ENCODE measurements around the gene PDAP1.
"Not testable (repeated sequence)": the region's sequence is repeated elsewhere in the genome, so short reads cannot be mapped to it uniquely, and the experiment has no call there.

The PDAP1 gene

DNA sequence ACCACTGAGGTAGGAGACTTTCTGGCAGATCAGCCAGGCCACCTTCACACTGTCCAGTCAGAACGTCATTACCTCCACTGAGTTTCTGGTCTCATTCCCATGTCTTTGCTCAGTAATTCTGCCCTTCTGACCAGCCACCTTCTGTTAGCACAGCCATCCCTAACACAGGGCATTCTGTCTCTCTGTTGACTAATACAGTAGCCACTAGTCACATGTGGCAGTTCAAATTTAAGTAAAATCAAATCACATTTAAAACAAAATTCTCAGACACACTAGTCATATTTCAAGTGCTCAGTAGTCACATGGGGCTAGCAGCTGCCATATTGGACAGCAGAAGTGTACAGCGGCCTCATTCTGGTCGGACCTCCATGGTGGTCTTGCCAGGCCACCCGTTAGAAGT lies 37.7 kb upstream of the PDAP1 start:
- Histone ChIP-seq H3K4me1 (ENCODE audit: control insufficient read depth in 1 of 2, insufficient read depth in 1 of 2, low read depth in 1 of 2, low read length in 1 of 2) (no peaks in the 10 kb centered on the region), H3K27me3 (no peaks in the 10 kb centered on the region), H3K27ac (no peak overlapping the region), H3K4me3 (ENCODE audit: low read depth in 1 of 2, low read length in 1 of 2) (no peak overlapping the region), H3K36me3 (peaks cover 51% of the 10 kb centered on the region), H3K9me3 (no peaks in the 10 kb centered on the region)
- TF ChIP-seq, protein P1, sequence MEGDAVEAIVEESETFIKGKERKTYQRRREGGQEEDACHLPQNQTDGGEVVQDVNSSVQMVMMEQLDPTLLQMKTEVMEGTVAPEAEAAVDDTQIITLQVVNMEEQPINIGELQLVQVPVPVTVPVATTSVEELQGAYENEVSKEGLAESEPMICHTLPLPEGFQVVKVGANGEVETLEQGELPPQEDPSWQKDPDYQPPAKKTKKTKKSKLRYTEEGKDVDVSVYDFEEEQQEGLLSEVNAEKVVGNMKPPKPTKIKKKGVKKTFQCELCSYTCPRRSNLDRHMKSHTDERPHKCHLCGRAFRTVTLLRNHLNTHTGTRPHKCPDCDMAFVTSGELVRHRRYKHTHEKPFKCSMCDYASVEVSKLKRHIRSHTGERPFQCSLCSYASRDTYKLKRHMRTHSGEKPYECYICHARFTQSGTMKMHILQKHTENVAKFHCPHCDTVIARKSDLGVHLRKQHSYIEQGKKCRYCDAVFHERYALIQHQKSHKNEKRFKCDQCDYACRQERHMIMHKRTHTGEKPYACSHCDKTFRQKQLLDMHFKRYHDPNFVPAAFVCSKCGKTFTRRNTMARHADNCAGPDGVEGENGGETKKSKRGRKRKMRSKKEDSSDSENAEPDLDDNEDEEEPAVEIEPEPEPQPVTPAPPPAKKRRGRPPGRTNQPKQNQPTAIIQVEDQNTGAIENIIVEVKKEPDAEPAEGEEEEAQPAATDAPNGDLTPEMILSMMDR (IDR thresholded peaks at IDR 0.05) = no peak

DNA sequence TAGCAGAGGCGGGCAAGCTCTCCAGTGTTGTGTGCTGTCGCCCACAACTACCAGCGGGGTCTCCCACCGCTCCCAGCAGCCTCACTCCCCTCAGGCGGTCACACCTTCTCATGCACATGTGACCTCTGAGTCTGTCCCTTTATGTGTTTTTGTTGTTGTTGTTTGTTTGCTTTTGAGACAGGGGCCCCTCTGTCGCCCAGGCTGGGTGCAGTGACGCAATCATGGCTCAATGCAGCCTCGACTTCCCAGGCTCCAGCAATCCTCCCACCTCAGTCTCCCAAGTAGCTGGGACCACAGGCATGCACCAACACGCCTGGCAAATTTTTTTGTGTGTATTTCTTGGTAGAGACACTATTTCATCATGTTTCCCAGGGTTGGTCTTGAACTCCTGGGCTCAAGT lies 31.8 kb upstream of the PDAP1 start:
- peaks cover 6% of the 10 kb centered on the region for H3K36me3 ChIP-seq
- TF ChIP-seq, protein P1 (IDR thresholded peaks at IDR 0.05) = no peak
- no peak overlapping the region for H3K27ac ChIP-seq
- H3K4me1 ChIP-seq (ENCODE audit: control insufficient read depth in 1 of 2, insufficient read depth in 1 of 2, low read depth in 1 of 2, low read length in 1 of 2) = peaks cover 14 to 18% of the 10 kb centered on the region in 2 experiments
- H3K9me3 ChIP-seq = no peaks in the 10 kb centered on the region
- H3K27me3 ChIP-seq = no peaks in the 10 kb centered on the region
- no peak overlapping the region for H3K4me3 ChIP-seq (ENCODE audit: low read depth in 1 of 2, low read length in 1 of 2)

- Histone ChIP-seq H3K4me3 (ENCODE audit: low read depth in 1 of 2, low read length in 1 of 2) (peak within 1 kb of the TSS; percentile 88 to 91), H3K36me3 (peaks cover 4% of the 10 kb centered on the region), H3K27ac (peak within 1 kb of the TSS; percentile 77), H3K27me3 (no peaks in the 10 kb centered on the region), H3K4me1 (ENCODE audit: control insufficient read depth in 1 of 2, insufficient read depth in 1 of 2, low read depth in 1 of 2, low read length in 1 of 2) (peaks cover 14 to 18% of the 10 kb centered on the region in 2 experiments), H3K9me3 (no peaks in the 10 kb centered on the region)
- TF ChIP-seq, protein P1 (IDR thresholded peaks at IDR 0.05) = no peak
Measured at GRCh38 chr7:99438573-99439480, 30.4 kb upstream of the PDAP1 start, which contains the start of the genes CPSF4 and PTCD1. Gene CPSF4 (plus strand): TSS chr7:99438943. CDS start chr7:99439083, 140 bp downstream. Gene PTCD1 (minus strand): TSS chr7:99438798. CDS start chr7:99435242, 3,556 bp downstream.

GRCh38 chr7:99437946-99438572 lies 29.7 kb upstream of the PDAP1 start:
- H3K4me3 ChIP-seq (ENCODE audit: low read depth in 1 of 2, low read length in 1 of 2) = peak overlapping the region; percentile 88 to 91
- no peaks in the 10 kb centered on the region for H3K9me3 ChIP-seq
- peaks cover 4% of the 10 kb centered on the region for H3K36me3 ChIP-seq
- H3K27me3 ChIP-seq = no peaks in the 10 kb centered on the region
- TF ChIP-seq, protein P1 (IDR thresholded peaks at IDR 0.05) = no peak
- H3K27ac ChIP-seq = peak overlapping the region; percentile 77
- peaks cover 14 to 18% of the 10 kb centered on the region in 2 experiments for H3K4me1 ChIP-seq (ENCODE audit: control insufficient read depth in 1 of 2, insufficient read depth in 1 of 2, low read depth in 1 of 2, low read length in 1 of 2)

- H3K27me3 ChIP-seq = no peaks in the 10 kb centered on the region
- H3K9me3 ChIP-seq = no peaks in the 10 kb centered on the region
- no peak overlapping the region for H3K27ac ChIP-seq
- peaks cover under 1 to 2% of the 10 kb centered on the region in 2 experiments for H3K4me1 ChIP-seq (ENCODE audit: control insufficient read depth in 1 of 2, insufficient read depth in 1 of 2, low read depth in 1 of 2, low read length in 1 of 2)
- H3K4me3 ChIP-seq (ENCODE audit: low read depth in 1 of 2, low read length in 1 of 2) = no peak overlapping the region
- TF ChIP-seq, protein P1 (IDR thresholded peaks at IDR 0.05) = no peak
- peaks cover 28% of the 10 kb centered on the region for H3K36me3 ChIP-seq
Measured at GRCh38 chr7:99433158-99433557, 24.8 kb upstream of the PDAP1 start.

DNA sequence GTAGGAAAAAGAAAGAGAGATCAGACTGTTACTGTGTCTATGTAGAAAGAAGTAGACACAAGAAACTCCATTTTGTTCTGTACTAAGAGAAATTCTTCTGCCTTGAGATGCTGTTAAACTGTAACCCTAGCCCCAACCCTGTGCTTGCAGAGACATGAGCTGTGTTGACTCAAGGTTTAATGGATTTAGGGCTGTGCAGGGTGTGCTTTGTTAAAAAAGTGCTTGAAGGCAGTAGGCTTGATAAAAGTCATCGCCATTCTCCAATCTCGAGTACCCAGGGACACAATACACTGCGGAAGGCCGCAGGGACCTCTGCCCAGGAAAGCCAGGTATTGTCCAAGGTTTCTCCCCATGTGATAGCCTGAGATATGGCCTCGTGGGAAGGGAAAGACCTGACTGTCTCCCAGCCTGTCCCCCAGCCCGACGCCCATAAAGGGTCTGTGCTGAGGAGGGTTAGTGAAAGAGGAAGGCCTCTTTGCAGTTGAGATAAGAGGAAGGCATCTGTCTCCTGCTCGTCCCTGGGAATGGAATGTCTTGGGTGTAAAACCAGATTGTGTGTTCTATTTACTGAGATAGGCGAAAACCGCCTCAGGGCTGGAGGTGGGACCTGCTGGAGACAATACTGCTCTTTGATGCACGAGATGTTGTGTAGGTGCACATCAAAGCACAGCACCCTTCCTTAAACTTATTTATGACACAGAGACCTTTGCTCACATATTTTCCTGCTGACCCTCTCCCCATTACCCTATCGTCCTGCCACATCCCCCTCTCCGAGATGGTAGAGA lies 23.6 kb upstream of the PDAP1 start:
- H3K9me3 ChIP-seq; H3K4me3 ChIP-seq (ENCODE audit: low read depth in 1 of 2, low read length in 1 of 2); H3K4me1 ChIP-seq (ENCODE audit: control insufficient read depth in 1 of 2, insufficient read depth in 1 of 2, low read depth in 1 of 2, low read length in 1 of 2); H3K27ac ChIP-seq; H3K27me3 ChIP-seq: not testable (repeated sequence)
- H3K36me3 ChIP-seq = peaks cover 28% of the 10 kb centered on the region
